Stimulated activated CD4-positive, alpha-beta T cell treated with anti-CD3 and anti-CD28 coated beads, Interleukin-1b, Interleukin-23, amount 100 ng/mL, for 1 hour (primary cell): ENCODE measurements around the gene DYSF.

Experiments
- DNase-seq, 2 donors: peaks; one replicate each; pipeline ENCODE4 v3.0.0-alpha.2; 2020; ENCODE audit warnings: low read depth in 2 of 2

DYSF gene

GRCh38 chr2:71691747-71692441, 238.5 kb downstream of the DYSF start:
- no peak for DNase-seq

GRCh38 chr2:71692621-71693277, 239.4 kb downstream of the DYSF start:
- no peak for DNase-seq

GRCh38 chr2:71693286-71694270, 240.2 kb downstream of the DYSF start:
- DNase-seq = no peak

GRCh38 chr2:71694501-71695234, 241.3 kb downstream of the DYSF start:
- DNase-seq = no peak

- no peak for DNase-seq
Observed at GRCh38 chr2:71695235-71696120, 242.1 kb downstream of the DYSF start.

GRCh38 chr2:71696381-71696780, 243.0 kb downstream of the DYSF start:
- no peak for DNase-seq

GRCh38 chr2:71697106-71698004, 244.0 kb downstream of the DYSF start:
- DNase-seq = no peak

GRCh38 chr2:71699428-71699827, 246.1 kb downstream of the DYSF start:
- DNase-seq = no peak

GRCh38 chr2:71700041-71700657, 246.8 kb downstream of the DYSF start:
- no peak for DNase-seq

GRCh38 chr2:71700658-71701397, 247.5 kb downstream of the DYSF start:
- no peak for DNase-seq

- no peak for DNase-seq
Observed at GRCh38 chr2:71702071-71702970, 249.0 kb downstream of the DYSF start.

- DNase-seq = no peak
Observed at GRCh38 chr2:71702971-71703898, 249.9 kb downstream of the DYSF start.

- no peak for DNase-seq
Observed at GRCh38 chr2:71704131-71704561, 250.8 kb downstream of the DYSF start.

GRCh38 chr2:71704688-71705087, 251.3 kb downstream of the DYSF start:
- no peak for DNase-seq

- no peak for DNase-seq
Observed at GRCh38 chr2:71705171-71705960, 252.0 kb downstream of the DYSF start.
